PC-9 (cell line): Measurements from ENCODE around the gene ARHGAP24.

Experiments
- EZH2 ChIP-seq: fragments of 200-600 bp; sonication (generic); IDR thresholded peaks from 2 replicates; pipeline ENCODE4 v1.8.0; 2017; ENCODE audit warnings: antibody characterized with exemption, low read depth
- TF ChIP-seq, protein P1 (sequence below): fragments of 200-600 bp; sonication (generic); conservative IDR thresholded peaks from 2 replicates; pipeline ENCODE4 v1.6.1; 2017; ENCODE audit warnings: mixed run types, antibody characterized with exemption, mild to moderate bottlenecking, moderate library complexity

DNA sequence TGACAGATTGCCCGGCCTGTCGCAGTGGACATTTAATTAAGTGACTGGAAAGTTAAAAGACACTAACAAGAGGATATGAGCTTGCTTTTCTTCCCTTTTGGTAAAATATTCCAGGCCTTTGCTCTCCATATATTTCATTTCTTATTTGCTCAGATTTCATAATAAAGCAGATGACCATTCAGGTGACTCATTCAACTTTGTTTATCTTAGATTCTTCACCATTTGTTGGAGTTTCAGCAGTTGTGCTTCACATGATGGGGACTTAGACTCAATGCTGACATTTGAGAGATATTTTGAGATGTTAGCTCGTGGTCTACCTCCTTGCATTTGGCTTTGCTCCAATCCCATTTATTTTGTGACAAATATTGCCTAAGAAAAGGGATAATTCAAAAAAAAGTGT, 312.2 kb downstream of the ARHGAP24 start:
- TF ChIP-seq, protein P1, sequence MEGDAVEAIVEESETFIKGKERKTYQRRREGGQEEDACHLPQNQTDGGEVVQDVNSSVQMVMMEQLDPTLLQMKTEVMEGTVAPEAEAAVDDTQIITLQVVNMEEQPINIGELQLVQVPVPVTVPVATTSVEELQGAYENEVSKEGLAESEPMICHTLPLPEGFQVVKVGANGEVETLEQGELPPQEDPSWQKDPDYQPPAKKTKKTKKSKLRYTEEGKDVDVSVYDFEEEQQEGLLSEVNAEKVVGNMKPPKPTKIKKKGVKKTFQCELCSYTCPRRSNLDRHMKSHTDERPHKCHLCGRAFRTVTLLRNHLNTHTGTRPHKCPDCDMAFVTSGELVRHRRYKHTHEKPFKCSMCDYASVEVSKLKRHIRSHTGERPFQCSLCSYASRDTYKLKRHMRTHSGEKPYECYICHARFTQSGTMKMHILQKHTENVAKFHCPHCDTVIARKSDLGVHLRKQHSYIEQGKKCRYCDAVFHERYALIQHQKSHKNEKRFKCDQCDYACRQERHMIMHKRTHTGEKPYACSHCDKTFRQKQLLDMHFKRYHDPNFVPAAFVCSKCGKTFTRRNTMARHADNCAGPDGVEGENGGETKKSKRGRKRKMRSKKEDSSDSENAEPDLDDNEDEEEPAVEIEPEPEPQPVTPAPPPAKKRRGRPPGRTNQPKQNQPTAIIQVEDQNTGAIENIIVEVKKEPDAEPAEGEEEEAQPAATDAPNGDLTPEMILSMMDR, result no peak
- no peak for TF ChIP-seq EZH2
